ENCODE measurements around the gene AGK.

DNA sequence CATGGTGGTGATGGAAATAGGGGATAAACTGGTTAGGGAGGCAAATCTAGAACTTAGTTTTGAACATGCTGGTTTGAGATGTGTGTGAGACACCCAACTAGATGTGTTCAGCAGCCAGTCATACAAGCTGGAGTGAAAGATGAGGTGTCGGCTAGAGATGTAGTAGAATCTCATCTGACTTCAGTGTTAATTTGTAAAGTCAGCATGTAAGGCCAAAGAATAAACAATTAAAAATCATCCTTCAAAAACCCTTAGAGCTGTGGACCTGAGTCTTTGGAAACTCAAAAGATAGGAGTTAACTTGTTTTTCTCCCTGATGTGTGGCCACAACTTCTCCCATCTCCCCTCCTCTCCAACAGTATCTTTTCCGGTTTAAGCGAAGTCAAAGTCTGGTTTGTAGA is 22.8 kb upstream of the AGK start:
- TF ChIP-seq CTCF (conservative IDR thresholded peaks at IDR 0.05; ENCODE audit: low read depth, low read length) (no peak), EZH2 (IDR thresholded peaks at IDR 0.05; ENCODE audit: borderline replicate concordance, low read depth, low read length, poor library complexity, severe bottlenecking) (no peak)

Data from A673 (cell line).